ENCODE measurements around the gene FASLG. TPM values are rescaled to one million over a fixed set of nuclear protein-coding genes. Genes with fewer than 3 reads are reported as not detected.
A peak's percentile ranks its signal among the peaks of the same experiment; 100 is the strongest.

FASLG gene
- polyA plus RNA-seq, 3 donors = not detected

- H3K9me3 ChIP-seq (replicated peaks in 1 of 2; ENCODE audit: control insufficient read depth in 1 of 2, insufficient read depth in 1 of 2, low read length in 2 of 2) = no peaks in the 10 kb centered on the region
- H3K4me1 Mint-ChIP-seq = no peaks in the 10 kb centered on the region
- TF ChIP-seq, protein P1, sequence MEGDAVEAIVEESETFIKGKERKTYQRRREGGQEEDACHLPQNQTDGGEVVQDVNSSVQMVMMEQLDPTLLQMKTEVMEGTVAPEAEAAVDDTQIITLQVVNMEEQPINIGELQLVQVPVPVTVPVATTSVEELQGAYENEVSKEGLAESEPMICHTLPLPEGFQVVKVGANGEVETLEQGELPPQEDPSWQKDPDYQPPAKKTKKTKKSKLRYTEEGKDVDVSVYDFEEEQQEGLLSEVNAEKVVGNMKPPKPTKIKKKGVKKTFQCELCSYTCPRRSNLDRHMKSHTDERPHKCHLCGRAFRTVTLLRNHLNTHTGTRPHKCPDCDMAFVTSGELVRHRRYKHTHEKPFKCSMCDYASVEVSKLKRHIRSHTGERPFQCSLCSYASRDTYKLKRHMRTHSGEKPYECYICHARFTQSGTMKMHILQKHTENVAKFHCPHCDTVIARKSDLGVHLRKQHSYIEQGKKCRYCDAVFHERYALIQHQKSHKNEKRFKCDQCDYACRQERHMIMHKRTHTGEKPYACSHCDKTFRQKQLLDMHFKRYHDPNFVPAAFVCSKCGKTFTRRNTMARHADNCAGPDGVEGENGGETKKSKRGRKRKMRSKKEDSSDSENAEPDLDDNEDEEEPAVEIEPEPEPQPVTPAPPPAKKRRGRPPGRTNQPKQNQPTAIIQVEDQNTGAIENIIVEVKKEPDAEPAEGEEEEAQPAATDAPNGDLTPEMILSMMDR (IDR thresholded peaks at IDR 0.05) = no peak
- DNase-seq = no peak
- no peak overlapping the region for H3K27ac Mint-ChIP-seq
- no peak overlapping the region for H3K4me2 ChIP-seq (replicated peaks; ENCODE audit: extremely low read depth, low read length, poor library complexity, severe bottlenecking)
- H3K79me2 ChIP-seq (ENCODE audit: insufficient read depth, low read length) = no peaks in the 10 kb centered on the region
- no peaks in the 10 kb centered on the region for H3K36me3 Mint-ChIP-seq
- intact Hi-C loops (cut with micrococcal nuclease) = loop anchor here in 1 of 2 donors (10.0 kb wide), 1 partner anchor 117 kb away; no protein-coding TSS in a partner anchor
- H3K27me3 Mint-ChIP-seq (ENCODE audit: low read depth in 3 of 3) = peaks cover 0 to 4% (median 2%) of the 10 kb centered on the region in 3 donors
- H3K27me3 ChIP-seq (ENCODE audit: control insufficient read depth in 2 of 2, insufficient read depth in 2 of 2, low read length in 2 of 2) = no peaks in the 10 kb centered on the region
- no peaks in the 10 kb centered on the region for H4K20me1 ChIP-seq (ENCODE audit: insufficient read depth, low read length)
- no peaks in the 10 kb centered on the region for H3K9me3 Mint-ChIP-seq
- H3K4me3 ChIP-seq (replicated peaks in 1 of 3; ENCODE audit: low read depth in 2 of 3, low read length in 3 of 3) = no peak overlapping the region
- no CpG with 5 or more reads among the region's 1 CpG for WGBS (ENCODE audit: insufficient coverage)
- no peak overlapping the region for H3K27ac ChIP-seq (ENCODE audit: low read depth in 1 of 2, low read length in 2 of 2)
- H3K4me1 ChIP-seq (ENCODE audit: control insufficient read depth in 1 of 2, insufficient read depth in 2 of 2, low read length in 2 of 2) = no peaks in the 10 kb centered on the region
- no peaks in the 10 kb centered on the region for H3K36me3 ChIP-seq (replicated peaks in 1 of 2; ENCODE audit: control insufficient read depth in 1 of 2, insufficient read depth in 2 of 2, low read length in 2 of 2)
- no peak overlapping the region for H2AFZ ChIP-seq (ENCODE audit: insufficient read depth, low read depth, low read length, poor library complexity, severe bottlenecking)
- no peak overlapping the region for H3K9ac ChIP-seq (ENCODE audit: insufficient read depth, low read length, poor library complexity, severe bottlenecking)
- H3K4me3 Mint-ChIP-seq = no peak overlapping the region
Observed at GRCh38 chr1:172711558-172711957, 52.7 kb downstream of the FASLG start.

- TF ChIP-seq, protein P1 (IDR thresholded peaks at IDR 0.05) = no peak
- peaks cover 0 to 4% (median 2%) of the 10 kb centered on the region in 3 donors for H3K27me3 Mint-ChIP-seq (ENCODE audit: low read depth in 3 of 3)
- Histone ChIP-seq H3K79me2 (ENCODE audit: insufficient read depth, low read length) (no peaks in the 10 kb centered on the region), H3K4me3 (replicated peaks in 1 of 3; ENCODE audit: low read depth in 2 of 3, low read length in 3 of 3) (no peak overlapping the region), H3K4me2 (replicated peaks; ENCODE audit: extremely low read depth, low read length, poor library complexity, severe bottlenecking) (no peak overlapping the region), H3K4me1 (ENCODE audit: control insufficient read depth in 1 of 2, insufficient read depth in 2 of 2, low read length in 2 of 2) (no peaks in the 10 kb centered on the region), H3K36me3 (replicated peaks in 1 of 2; ENCODE audit: control insufficient read depth in 1 of 2, insufficient read depth in 2 of 2, low read length in 2 of 2) (no peaks in the 10 kb centered on the region), H3K9ac (ENCODE audit: insufficient read depth, low read length, poor library complexity, severe bottlenecking) (no peak overlapping the region), H3K27ac (ENCODE audit: low read depth in 1 of 2, low read length in 2 of 2) (no peak overlapping the region), H3K27me3 (ENCODE audit: control insufficient read depth in 2 of 2, insufficient read depth in 2 of 2, low read length in 2 of 2) (no peaks in the 10 kb centered on the region), H3K9me3 (replicated peaks in 1 of 2; ENCODE audit: control insufficient read depth in 1 of 2, insufficient read depth in 1 of 2, low read length in 2 of 2) (no peaks in the 10 kb centered on the region), H4K20me1 (ENCODE audit: insufficient read depth, low read length) (no peaks in the 10 kb centered on the region), H2AFZ (ENCODE audit: insufficient read depth, low read depth, low read length, poor library complexity, severe bottlenecking) (no peak overlapping the region)
- DNase-seq = no peak
- intact Hi-C loops (cut with micrococcal nuclease) = loop anchor here in 1 of 2 donors (10.0 kb wide), 1 partner anchor 119 kb away; no protein-coding TSS in a partner anchor
- no peaks in the 10 kb centered on the region for H3K36me3 Mint-ChIP-seq
- H3K9me3 Mint-ChIP-seq = no peaks in the 10 kb centered on the region
- no peak overlapping the region for H3K4me3 Mint-ChIP-seq
- peaks cover 2% of the 10 kb centered on the region for H3K4me1 Mint-ChIP-seq
- peak overlapping the region in 1 of 7 donors; percentile 21 for H3K27ac Mint-ChIP-seq
Observed at GRCh38 chr1:172713466-172713865, 54.6 kb downstream of the FASLG start.

Small RNAs within 50 kb of the gene (small RNA-seq; reads per million reads assigned to genes)
- gene RNU6-693P (ENCODE audit: insufficient read length, low read depth) = not detected

Other genes with a start within 250 kb of the FASLG start
- not detected for gene C1orf105, start 238.4 kb upstream of the FASLG start, polyA plus RNA-seq
- 10 to 100 TPM; 11.5 to 61.5 (median 51.1) TPM for gene PIGC, start 215.0 kb upstream of the FASLG start, polyA plus RNA-seq
- gene SUCO, start 126.0 kb upstream of the FASLG start, polyA plus RNA-seq = 1 to 10 TPM; 6.8 to 8.5 (median 6.8) TPM